CD14-positive monocyte (primary cell): ENCODE data around the gene PVALEF. TPM values are rescaled to one million over a fixed set of nuclear protein-coding genes. Genes with fewer than 3 reads are reported as not detected.

Experiments used
- DNase-seq, 3 donors: peaks; one replicate each; pipeline ENCODE4 v3.0.0-alpha.2; 2011 to 2022
- H2AFZ ChIP-seq: 2 replicates; pipeline ENCODE4 v1.6.0; 2012; ENCODE audit warnings: mild to moderate bottlenecking, low read depth, low read length, inconsistent platforms; ENCODE audit not compliant: insufficient read depth, poor library complexity, severe bottlenecking
- H3K27ac ChIP-seq, 2 donors: 1 replicate in 1 of 2; 2 replicates in 1 of 2; pipeline ENCODE4 v1.5.1; 2012 to 2013; ENCODE audit warnings: low read length in 2 of 2, control low read depth in 1 of 2, inconsistent platforms in 1 of 2, low read depth in 1 of 2, mild to moderate bottlenecking in 1 of 2
- H3K27me3 ChIP-seq, 2 donors: one replicate each; pipeline versions ENCODE4 v1.6.0 to v1.6.1; 2011 to 2013; ENCODE audit warnings: low read length in 2 of 2; ENCODE audit not compliant: control insufficient read depth in 2 of 2, insufficient read depth in 2 of 2
- H3K36me3 ChIP-seq, 2 donors: replicated peaks in 1 of 2; 1 replicate in 1 of 2; 2 replicates in 1 of 2; pipeline versions ENCODE4 v1.5.1 to v1.6.1; 2012 to 2013; ENCODE audit warnings: low read length in 2 of 2, control low read depth in 1 of 2, inconsistent platforms in 1 of 2, mild to moderate bottlenecking in 1 of 2; ENCODE audit not compliant: insufficient read depth in 2 of 2, control insufficient read depth in 1 of 2
- H3K4me1 ChIP-seq, 2 donors: 1 replicate in 1 of 2; 2 replicates in 1 of 2; pipeline versions ENCODE4 v1.5.1 to v1.6.1; 2012 to 2013; ENCODE audit warnings: low read length in 2 of 2, control low read depth in 1 of 2, inconsistent platforms in 1 of 2, mild to moderate bottlenecking in 1 of 2, moderate library complexity in 1 of 2; ENCODE audit not compliant: insufficient read depth in 2 of 2, control insufficient read depth in 1 of 2
- H3K4me2 ChIP-seq: replicated peaks from 2 replicates; pipeline ENCODE3; 2012; ENCODE audit warnings: low read length, moderate library complexity, mild to moderate bottlenecking; ENCODE audit not compliant: poor library complexity, severe bottlenecking; ENCODE audit errors: extremely low read depth
- H3K4me3 ChIP-seq, 3 experiments: fragments of 200-600 bp in 1 of 3; sonication (generic) in 1 of 3; replicated peaks in 1 of 3; 1 replicate in 2 of 3; 2 replicates in 1 of 3; pipeline ENCODE4 v1.5.1; 2011 to 2013; ENCODE audit warnings: low read length in 3 of 3, mild to moderate bottlenecking in 3 of 3, control low read depth in 2 of 3, low read depth in 2 of 3, inconsistent platforms in 1 of 3, moderate library complexity in 1 of 3
- H3K79me2 ChIP-seq: 2 replicates; pipeline ENCODE4 v1.6.0; 2012; ENCODE audit warnings: mild to moderate bottlenecking, control low read depth, inconsistent platforms, low read length, moderate library complexity; ENCODE audit not compliant: insufficient read depth
- H3K9ac ChIP-seq: 2 replicates; pipeline ENCODE4 v1.6.0; 2017; ENCODE audit warnings: low read length, mild to moderate bottlenecking; ENCODE audit not compliant: insufficient read depth, poor library complexity, severe bottlenecking
- H3K9me3 ChIP-seq, 2 donors: replicated peaks in 1 of 2; 1 replicate in 1 of 2; 2 replicates in 1 of 2; pipeline versions ENCODE4 v1.5.1 to v1.6.1; 2012 to 2013; ENCODE audit warnings: low read length in 2 of 2, control low read depth in 1 of 2; ENCODE audit not compliant: control insufficient read depth in 1 of 2, insufficient read depth in 1 of 2
- H4K20me1 ChIP-seq: 2 replicates; pipeline ENCODE4 v1.6.0; 2012; ENCODE audit warnings: mild to moderate bottlenecking, low read length, control low read depth, moderate library complexity; ENCODE audit not compliant: insufficient read depth
- H3K27ac Mint-ChIP-seq, 7 donors: one replicate each; pipeline ENCODE4 v1.8.0; 2020; ENCODE audit warnings: mild to moderate bottlenecking in 7 of 7, mixed read lengths in 7 of 7, moderate library complexity in 6 of 7, inconsistent platforms in 2 of 7
- H3K27me3 Mint-ChIP-seq, 3 donors: one replicate each; pipeline ENCODE4 v1.8.0; 2021 to 2022; ENCODE audit warnings: low read depth in 3 of 3, mild to moderate bottlenecking in 3 of 3, mixed read lengths in 3 of 3, moderate library complexity in 3 of 3, inconsistent platforms in 1 of 3
- H3K36me3 Mint-ChIP-seq, 2 donors: one replicate each; pipeline ENCODE4 v1.8.0; 2020; ENCODE audit warnings: mixed read lengths in 2 of 2, inconsistent platforms in 1 of 2, mild to moderate bottlenecking in 1 of 2
- H3K4me1 Mint-ChIP-seq: one replicate; pipeline ENCODE4 v1.8.0; 2020; ENCODE audit warnings: mild to moderate bottlenecking, mixed read lengths
- H3K4me3 Mint-ChIP-seq, 2 donors: one replicate each; pipeline ENCODE4 v1.8.0; 2020; ENCODE audit warnings: mild to moderate bottlenecking in 2 of 2, mixed read lengths in 2 of 2, moderate library complexity in 1 of 2
- H3K9me3 Mint-ChIP-seq, 7 donors: one replicate each; pipeline ENCODE4 v1.8.0; 2020 to 2022; ENCODE audit warnings: mixed read lengths in 7 of 7, mild to moderate bottlenecking in 6 of 7, moderate library complexity in 6 of 7, inconsistent platforms in 2 of 7
- CTCF ChIP-seq: fragments of 200-600 bp; IDR thresholded peaks from one replicate; pipeline ENCODE4 v1.8.0; 2022; ENCODE audit warnings: antibody characterized with exemption, mild to moderate bottlenecking
- whole genome bisulfite sequencing: methylation state at CpG from one replicate; pipeline ENCODE4 v1.1.5; 2013; ENCODE audit warnings: missing lambda C conversion rate; ENCODE audit not compliant: insufficient coverage; 5-methylcytosine and 5-hydroxymethylcytosine counted together
- intact Hi-C, 2 donors: fragments of 100-400 bp; cut with micrococcal nuclease; formaldehyde crosslinking; loops; one replicate each; pipeline versions ENCODE4 v1.15.0 to v1.15.1; 2023
- polyA plus RNA-seq, 3 donors: library from polyadenylated mRNA; depleted of rRNA in 1 of 3; unstranded in 2 of 3; stranded (reverse) in 1 of 3; fragments of 300-500 nt in 2 of 3; fragments of >200 nt in 1 of 3; fragmentation: Illumina TruSeq in 2 of 3; gene quantifications; 1 replicate in 2 of 3; 2 replicates in 1 of 3; pipeline ENCODE4 v1.2.3, GENCODE V29; 2012 to 2021

The PVALEF gene
- polyA plus RNA-seq, 3 donors: not detected

- H3K27me3 ChIP-seq: no peaks in the 10 kb centered on the region
- Mint-ChIP-seq H3K36me3 (peaks cover 0 to 7% of the 10 kb centered on the region in 2 donors), H3K4me1 (peaks cover 7% of the 10 kb centered on the region), H3K4me3 (no peak overlapping the region), H3K27me3 (peaks cover 2 to 4% (median 2%) of the 10 kb centered on the region in 3 donors), H3K27ac (no peak overlapping the region), H3K9me3 (peaks cover 0 to 3% (median 2%) of the 10 kb centered on the region in 7 donors)
- H3K9me3 ChIP-seq: no peaks in the 10 kb centered on the region
- no peaks in the 10 kb centered on the region for H3K79me2 ChIP-seq
- H2AFZ ChIP-seq: no peak overlapping the region
- no peak overlapping the region for H3K4me2 ChIP-seq
- H3K9ac ChIP-seq: no peak overlapping the region
- no peak overlapping the region for H3K4me3 ChIP-seq
- TF ChIP-seq CTCF: no peak
- H3K36me3 ChIP-seq: no peaks in the 10 kb centered on the region
- no peak for DNase-seq
- 95% methylated on average over 7 of the region's 13 CpGs for WGBS
- H4K20me1 ChIP-seq: peaks cover 95% of the 10 kb centered on the region
- no peak overlapping the region for H3K27ac ChIP-seq
- intact Hi-C loops: no loop called here
- peaks cover 8 to 13% of the 10 kb centered on the region in 2 donors for H3K4me1 ChIP-seq
Measured at GRCh38 chr17:81137248-81137647, 28.1 kb upstream of the PVALEF start.

GRCh38 chr17:81138083-81138482, 27.2 kb upstream of the PVALEF start:
- H4K20me1 ChIP-seq: peaks cover 90% of the 10 kb centered on the region
- Mint-ChIP-seq H3K27me3 (peaks cover 2 to 4% (median 2%) of the 10 kb centered on the region in 3 donors), H3K4me3 (no peak overlapping the region), H3K9me3 (peaks cover 0 to 3% (median 2%) of the 10 kb centered on the region in 7 donors), H3K4me1 (peaks cover 11% of the 10 kb centered on the region), H3K36me3 (peaks cover 0 to 7% of the 10 kb centered on the region in 2 donors), H3K27ac (peak overlapping the region in 1 of 7 donors; percentile 9)
- no peak overlapping the region for H3K4me3 ChIP-seq
- peaks cover 11 to 20% of the 10 kb centered on the region in 2 donors for H3K4me1 ChIP-seq
- intact Hi-C loops: no loop called here
- no peak for DNase-seq
- H3K27ac ChIP-seq: no peak overlapping the region
- H3K9me3 ChIP-seq: no peaks in the 10 kb centered on the region
- no peak for TF ChIP-seq CTCF
- 88% methylated on average over 15 of the region's 15 CpGs for whole genome bisulfite sequencing
- H3K9ac ChIP-seq: no peak overlapping the region
- H2AFZ ChIP-seq: no peak overlapping the region
- H3K36me3 ChIP-seq: no peaks in the 10 kb centered on the region
- no peaks in the 10 kb centered on the region for H3K79me2 ChIP-seq
- H3K4me2 ChIP-seq: no peak overlapping the region
- no peaks in the 10 kb centered on the region for H3K27me3 ChIP-seq
